AG09309 (cell line): ENCODE results near the gene CDC7.

Experiments
- DNase-seq: peaks from one replicate; pipeline ENCODE4 v3.0.0-alpha.2; 2010; ENCODE audit warnings: low read depth
- H3K4me3 ChIP-seq: 2 replicates; pipeline ENCODE4 v1.5.1; 2011; ENCODE audit warnings: mild to moderate bottlenecking, low read depth, low read length, moderate library complexity; ENCODE audit not compliant: control insufficient read depth
- TF ChIP-seq, protein P1 (sequence below): IDR thresholded peaks from 2 replicates; pipeline ENCODE4 v1.5.1; 2011; ENCODE audit warnings: mild to moderate bottlenecking, low read depth, low read length, inconsistent platforms; ENCODE audit not compliant: insufficient read depth, control insufficient read depth; ENCODE audit errors: missing control alignments

The CDC7 gene

DNA sequence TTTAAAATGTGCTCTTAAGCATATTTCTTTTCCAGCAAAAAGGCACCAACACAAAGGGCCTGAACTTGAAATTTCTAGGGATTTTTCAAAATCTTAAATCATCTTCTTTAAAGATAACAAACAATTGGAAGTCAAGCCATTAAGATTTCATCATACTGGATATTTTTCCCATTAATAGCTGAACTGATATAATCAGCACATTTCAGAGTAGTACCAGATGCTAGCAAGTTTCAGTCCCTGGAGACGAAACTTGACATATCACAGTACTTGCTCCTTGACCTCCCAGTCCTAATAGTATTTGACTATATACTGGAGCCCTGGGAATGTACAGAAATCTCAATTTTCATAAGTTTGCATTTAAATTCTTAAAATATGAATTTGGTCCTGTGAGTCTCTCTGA is 10.2 kb upstream of the CDC7 start:
- no peak for DNase-seq
- TF ChIP-seq, protein P1, sequence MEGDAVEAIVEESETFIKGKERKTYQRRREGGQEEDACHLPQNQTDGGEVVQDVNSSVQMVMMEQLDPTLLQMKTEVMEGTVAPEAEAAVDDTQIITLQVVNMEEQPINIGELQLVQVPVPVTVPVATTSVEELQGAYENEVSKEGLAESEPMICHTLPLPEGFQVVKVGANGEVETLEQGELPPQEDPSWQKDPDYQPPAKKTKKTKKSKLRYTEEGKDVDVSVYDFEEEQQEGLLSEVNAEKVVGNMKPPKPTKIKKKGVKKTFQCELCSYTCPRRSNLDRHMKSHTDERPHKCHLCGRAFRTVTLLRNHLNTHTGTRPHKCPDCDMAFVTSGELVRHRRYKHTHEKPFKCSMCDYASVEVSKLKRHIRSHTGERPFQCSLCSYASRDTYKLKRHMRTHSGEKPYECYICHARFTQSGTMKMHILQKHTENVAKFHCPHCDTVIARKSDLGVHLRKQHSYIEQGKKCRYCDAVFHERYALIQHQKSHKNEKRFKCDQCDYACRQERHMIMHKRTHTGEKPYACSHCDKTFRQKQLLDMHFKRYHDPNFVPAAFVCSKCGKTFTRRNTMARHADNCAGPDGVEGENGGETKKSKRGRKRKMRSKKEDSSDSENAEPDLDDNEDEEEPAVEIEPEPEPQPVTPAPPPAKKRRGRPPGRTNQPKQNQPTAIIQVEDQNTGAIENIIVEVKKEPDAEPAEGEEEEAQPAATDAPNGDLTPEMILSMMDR = no peak
- no peak overlapping the region for H3K4me3 ChIP-seq

DNA sequence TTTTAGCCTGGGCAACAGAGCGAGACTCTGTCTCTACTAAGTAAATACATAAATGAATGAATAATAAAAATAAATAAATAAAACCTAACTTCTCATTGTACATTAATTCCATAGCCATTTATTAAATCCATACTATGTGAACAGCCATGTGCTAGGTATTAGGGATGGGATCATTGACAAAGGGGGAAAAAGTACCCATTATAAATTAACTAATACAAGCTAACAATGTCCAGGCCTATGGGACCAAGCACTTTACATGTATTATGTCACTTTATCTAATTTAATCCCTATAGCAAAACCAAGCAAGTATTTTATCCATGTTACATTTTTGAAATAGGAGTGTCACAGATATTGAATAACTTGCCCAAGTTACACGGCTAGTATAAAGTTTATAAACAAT is 2.6 kb upstream of the CDC7 start:
- no peak for DNase-seq
- TF ChIP-seq, protein P1 = no peak

DNA sequence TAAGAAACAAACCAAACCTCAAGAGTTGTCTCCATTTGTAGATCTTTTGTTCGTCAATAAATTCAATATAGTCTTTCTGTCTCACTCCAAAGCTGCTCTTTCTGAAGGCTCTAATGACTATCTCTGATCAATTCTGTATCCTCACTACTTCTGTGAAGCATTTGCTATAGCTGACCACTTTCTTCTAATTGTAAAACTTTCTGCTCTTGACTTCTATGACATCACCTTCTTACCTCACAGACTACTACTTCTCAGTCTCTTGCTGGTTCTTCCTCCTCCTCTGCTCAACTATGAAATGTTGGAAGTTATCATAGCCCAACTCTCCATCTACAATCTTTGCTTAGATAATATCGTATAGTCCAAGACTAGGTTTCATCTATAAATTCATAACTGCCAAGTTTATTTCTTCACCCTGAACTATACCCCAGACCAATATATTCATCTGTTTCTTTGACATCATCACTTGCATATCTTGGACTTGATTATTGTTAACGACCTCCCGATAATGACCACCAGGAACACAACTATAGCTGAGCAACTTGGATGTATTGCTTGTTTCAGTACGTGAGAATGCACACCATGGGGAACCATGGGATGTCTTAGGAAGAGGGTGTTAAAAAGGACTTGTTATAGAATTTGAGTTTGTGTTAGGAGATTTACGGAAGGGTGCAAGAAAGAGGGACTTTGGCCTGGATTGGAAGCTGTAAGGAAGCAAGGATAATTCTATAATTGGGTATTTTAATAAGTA is 2.0 kb upstream of the CDC7 start:
- TF ChIP-seq, protein P1 = no peak
- no peak for DNase-seq
- H3K4me3 ChIP-seq = no peak overlapping the region

More for the DNA sequence above, 2.6 kb upstream of the CDC7 start:
- H3K4me3 ChIP-seq = no peak overlapping the region

DNA sequence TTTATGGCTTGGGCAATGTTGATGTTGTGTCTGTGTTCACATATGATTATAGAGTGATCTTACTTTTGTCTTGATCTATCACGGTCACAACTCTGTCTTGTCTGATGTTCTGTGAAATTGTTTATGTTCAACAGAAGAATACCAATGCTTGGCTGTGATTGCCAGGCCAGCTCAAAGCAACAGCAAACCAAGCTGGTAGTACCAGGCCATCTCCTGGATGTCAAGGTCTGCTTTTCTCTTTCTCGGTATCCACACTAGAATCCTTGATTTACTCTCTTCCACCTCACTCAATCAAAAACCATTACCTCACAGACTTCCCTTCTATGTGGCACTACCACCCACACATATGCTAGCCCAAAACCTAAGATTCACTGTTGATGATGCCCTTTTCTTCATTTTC is 1.3 kb upstream of the CDC7 start:
- TF ChIP-seq, protein P1 = no peak
- H3K4me3 ChIP-seq = no peak overlapping the region
- no peak for DNase-seq

DNA sequence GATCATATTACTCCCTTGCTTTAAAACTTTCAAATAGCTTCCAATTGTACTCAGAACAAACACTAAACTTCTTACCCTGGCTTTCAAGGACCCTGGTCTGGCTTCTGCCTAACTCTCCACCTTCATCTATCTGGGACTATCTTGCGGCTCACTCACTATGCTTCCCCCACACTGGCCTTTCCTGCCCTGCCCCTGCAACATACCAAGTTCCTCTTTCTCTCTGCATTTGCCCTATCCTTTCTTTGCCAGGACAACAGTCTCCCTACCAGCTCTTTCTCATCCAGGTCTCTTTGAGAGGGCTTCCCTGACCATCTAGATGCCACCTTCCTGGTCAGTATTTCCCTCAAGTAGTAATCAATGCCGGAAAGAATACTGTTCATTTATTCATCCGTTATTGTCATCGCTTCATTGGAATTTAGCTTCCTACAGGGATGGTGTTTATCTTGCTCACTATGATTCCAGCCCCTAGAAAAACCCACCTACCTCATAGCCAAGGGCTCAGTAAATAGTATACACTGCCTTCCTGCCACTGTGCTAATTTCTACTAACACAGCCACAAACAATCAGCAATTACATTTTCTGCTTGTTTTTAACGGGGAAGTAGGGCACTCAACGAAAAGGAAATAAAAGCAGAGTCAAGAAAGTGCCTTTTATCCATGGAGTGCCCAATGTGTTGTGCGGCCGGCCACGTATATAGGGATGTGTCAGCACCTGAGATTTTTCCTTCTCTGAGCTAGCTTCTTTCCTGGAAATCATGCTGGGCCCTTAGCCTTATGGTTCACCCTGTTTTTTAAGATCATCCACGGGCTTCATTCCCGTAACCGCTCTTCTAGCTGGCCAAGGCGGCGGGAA is 521 bp upstream of the CDC7 start:
- TF ChIP-seq, protein P1 = no peak
- H3K4me3 ChIP-seq = peak overlapping the region; percentile 78
- no peak for DNase-seq

DNA sequence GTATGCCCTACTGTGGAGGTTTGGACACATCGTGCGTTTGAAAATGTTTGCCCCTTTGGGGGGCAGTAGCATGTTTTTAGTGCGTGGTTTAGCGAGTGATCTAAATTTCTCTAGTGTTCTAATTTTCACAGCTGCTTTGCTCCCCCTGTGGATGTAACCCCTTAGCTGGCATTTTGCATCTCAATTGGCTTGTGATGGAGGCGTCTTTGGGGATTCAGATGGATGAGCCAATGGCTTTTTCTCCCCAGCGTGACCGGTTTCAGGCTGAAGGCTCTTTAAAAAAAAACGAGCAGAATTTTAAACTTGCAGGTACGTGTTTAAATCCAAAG is 836 bp downstream of the CDC7 start:
- TF ChIP-seq, protein P1 = no peak
- peak overlapping the region; percentile 78 for H3K4me3 ChIP-seq
- DNase-seq = no peak
